NB4 (cell line): ENCODE data around the gene GRIK4.

Experiments
- DNase-seq: peaks from one replicate; pipeline ENCODE4 v3.0.0; 2010; ENCODE audit warnings: low read depth
- H3K4me3 ChIP-seq: one replicate; pipeline ENCODE4 v1.5.1; 2011; ENCODE audit warnings: mild to moderate bottlenecking, low read depth, low read length, moderate library complexity
- MYC ChIP-seq: IDR thresholded peaks from 2 replicates; pipeline ENCODE4 v1.6.1; 2011; ENCODE audit warnings: low read depth, low read length
- POLR2A ChIP-seq: IDR thresholded peaks from 2 replicates; pipeline ENCODE4 v1.6.1; 2011; ENCODE audit warnings: mild to moderate bottlenecking; ENCODE audit not compliant: insufficient read length; ENCODE audit errors: extremely low read depth
- TF ChIP-seq, protein P1 (sequence below): IDR thresholded peaks from 2 replicates; pipeline ENCODE4 v1.6.1; 2011; ENCODE audit warnings: low read depth, low read length
- TF ChIP-seq, protein P2 (sequence below): IDR thresholded peaks from one replicate; pipeline ENCODE4 v1.5.1; 2012; ENCODE audit warnings: low read depth, low read length

Gene GRIK4

DNA sequence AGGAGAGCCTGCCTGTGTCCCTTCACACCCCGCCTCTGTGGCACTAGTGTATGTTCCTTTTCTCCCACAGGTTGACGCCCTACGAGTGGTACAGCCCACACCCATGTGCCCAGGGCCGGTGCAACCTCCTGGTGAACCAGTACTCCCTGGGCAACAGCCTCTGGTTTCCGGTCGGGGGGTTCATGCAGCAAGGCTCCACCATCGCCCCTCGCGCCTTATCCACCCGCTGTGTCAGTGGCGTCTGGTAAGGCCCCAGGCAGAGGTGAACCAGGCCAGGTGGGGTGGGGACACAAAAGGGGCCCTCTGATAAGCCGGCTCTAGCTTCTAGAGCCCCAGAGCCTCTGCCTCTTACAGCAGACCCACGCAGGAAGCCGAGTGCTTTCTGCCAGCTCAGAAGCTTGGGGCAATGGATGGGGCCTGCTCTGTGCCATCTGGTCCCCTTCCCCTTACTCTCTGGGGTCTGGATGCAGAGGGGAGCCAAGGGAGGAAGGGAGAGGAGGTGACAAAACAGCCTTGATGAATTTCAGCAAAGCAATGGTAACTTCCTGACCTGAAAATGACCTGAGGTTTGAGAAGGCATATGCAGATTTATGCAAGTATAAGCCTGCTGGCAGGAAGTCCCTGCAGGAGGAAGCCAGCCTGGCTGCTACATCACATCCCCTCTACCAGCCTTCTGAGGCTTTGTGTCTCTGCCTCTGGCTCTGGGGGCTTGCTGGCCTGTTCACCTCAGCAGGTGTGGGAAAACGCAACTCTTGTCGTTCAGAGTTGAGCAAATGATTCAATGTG, 445.4 kb downstream of the GRIK4 start:
- TF ChIP-seq, protein P1, sequence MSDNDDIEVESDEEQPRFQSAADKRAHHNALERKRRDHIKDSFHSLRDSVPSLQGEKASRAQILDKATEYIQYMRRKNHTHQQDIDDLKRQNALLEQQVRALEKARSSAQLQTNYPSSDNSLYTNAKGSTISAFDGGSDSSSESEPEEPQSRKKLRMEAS: no peak
- TF ChIP-seq, protein P2, sequence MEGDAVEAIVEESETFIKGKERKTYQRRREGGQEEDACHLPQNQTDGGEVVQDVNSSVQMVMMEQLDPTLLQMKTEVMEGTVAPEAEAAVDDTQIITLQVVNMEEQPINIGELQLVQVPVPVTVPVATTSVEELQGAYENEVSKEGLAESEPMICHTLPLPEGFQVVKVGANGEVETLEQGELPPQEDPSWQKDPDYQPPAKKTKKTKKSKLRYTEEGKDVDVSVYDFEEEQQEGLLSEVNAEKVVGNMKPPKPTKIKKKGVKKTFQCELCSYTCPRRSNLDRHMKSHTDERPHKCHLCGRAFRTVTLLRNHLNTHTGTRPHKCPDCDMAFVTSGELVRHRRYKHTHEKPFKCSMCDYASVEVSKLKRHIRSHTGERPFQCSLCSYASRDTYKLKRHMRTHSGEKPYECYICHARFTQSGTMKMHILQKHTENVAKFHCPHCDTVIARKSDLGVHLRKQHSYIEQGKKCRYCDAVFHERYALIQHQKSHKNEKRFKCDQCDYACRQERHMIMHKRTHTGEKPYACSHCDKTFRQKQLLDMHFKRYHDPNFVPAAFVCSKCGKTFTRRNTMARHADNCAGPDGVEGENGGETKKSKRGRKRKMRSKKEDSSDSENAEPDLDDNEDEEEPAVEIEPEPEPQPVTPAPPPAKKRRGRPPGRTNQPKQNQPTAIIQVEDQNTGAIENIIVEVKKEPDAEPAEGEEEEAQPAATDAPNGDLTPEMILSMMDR: no peak
- no peak for TF ChIP-seq MYC
- H3K4me3 ChIP-seq: no peak overlapping the region
- peak; percentile 37 for DNase-seq

DNA sequence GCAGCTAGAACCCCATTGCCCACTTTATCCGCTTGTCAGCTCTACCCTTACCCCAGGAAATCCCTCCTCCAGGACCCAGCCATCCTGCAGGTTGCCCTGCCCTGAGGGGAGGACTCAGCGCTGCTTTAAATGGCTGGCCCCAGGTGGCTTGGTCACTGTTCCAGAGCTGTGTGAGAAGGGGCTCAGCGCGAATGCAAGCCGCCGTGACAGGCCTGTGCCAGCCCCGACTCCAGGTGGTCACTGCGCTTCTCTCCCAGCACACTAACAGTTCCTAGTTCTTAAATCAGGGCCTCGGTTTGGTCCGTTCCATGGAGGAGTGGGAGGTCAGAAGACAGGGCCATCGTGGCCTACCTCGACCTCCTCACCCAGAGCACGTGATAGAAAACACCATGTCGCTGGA, 446.6 kb downstream of the GRIK4 start:
- DNase-seq: no peak
- H3K4me3 ChIP-seq: no peak overlapping the region
- TF ChIP-seq POLR2A (no peak), MYC (no peak)
- TF ChIP-seq, protein P1: no peak
- TF ChIP-seq, protein P2: no peak

DNA sequence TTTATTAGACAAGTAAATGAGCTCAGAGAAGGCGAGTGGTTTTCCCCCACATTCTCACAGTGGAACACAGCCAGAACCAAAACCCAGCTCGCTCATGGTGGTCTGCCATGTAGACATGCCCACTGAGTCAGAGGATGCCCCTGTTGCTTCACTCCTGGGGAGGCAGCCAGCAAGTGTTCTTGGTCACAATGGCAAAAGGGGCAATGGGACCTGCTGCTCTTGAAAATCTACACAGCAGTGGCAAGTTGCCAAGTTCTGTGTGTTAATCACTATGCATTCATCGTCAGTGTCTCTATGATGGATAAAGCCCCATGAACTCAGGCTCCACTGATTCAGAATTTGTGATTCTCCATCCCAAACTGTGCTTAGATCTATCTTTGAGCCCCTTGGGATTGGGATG, 447.6 kb downstream of the GRIK4 start:
- DNase-seq: no peak
- no peak overlapping the region for H3K4me3 ChIP-seq
- TF ChIP-seq MYC (no peak), POLR2A (no peak)
- TF ChIP-seq, protein P1: no peak
- TF ChIP-seq, protein P2: no peak

DNA sequence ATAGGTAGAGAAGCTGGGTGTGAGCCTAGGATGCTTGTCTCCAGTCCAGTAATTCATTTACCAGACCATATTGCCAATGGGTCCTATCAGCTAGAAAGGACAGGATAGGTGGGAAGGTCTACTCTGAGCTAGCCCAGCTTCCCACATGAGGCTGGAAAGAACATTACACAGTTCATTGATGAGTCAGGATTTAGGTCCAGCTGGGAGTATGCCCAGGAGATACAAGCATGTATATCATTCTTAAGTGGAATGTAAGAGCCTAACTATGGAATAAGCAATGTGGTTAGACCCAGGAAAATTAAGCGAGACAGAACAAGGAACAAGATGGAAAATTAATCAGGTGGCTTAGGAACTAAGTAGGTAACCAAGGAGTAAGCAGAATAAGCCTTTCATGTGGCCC, 453.3 kb downstream of the GRIK4 start:
- no peak overlapping the region for H3K4me3 ChIP-seq
- DNase-seq: no peak
- TF ChIP-seq MYC (no peak), POLR2A (no peak)
- TF ChIP-seq, protein P2: no peak
- TF ChIP-seq, protein P1: no peak

DNA sequence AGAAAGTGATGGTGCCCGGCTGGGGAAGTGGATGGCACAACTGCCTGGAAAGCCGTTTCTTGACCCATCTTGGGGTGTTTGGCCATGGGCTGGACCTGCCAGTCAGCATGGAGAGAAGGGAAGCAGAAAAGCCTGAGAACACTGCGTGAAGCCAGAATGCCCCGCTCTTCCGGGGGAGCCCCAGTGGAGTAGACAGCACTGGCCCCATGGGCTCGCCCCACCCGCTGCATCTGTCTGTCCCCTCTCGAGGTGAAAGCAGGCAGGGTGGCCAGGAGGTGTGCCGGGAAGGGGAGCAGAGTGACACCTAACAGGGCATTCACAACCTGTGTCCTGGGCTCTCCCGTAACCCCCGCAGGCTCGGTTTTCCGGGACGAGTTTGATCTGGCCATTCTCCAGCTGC, 455.3 kb downstream of the GRIK4 start:
- DNase-seq: no peak
- TF ChIP-seq, protein P1: no peak
- no peak for TF ChIP-seq MYC
- TF ChIP-seq POLR2A: no peak
- TF ChIP-seq, protein P2: no peak
- H3K4me3 ChIP-seq: no peak overlapping the region
